Osteoblast (primary cell): Measurements from ENCODE around the gene TRPM5. TPM values are rescaled to one million over a fixed set of nuclear protein-coding genes. Genes with fewer than 3 reads are reported as not detected.
A peak's percentile ranks its signal among the peaks of the same experiment; 100 is the strongest.

Source experiments
- DNase-seq: peaks from one replicate; pipeline ENCODE4 v3.0.0; 2011; ENCODE audit warnings: low spot score, mixed read lengths; ENCODE audit not compliant: insufficient read length; ENCODE audit errors: missing footprints
- H2AFZ ChIP-seq: 2 replicates; pipeline ENCODE4 v1.6.0; 2011; ENCODE audit warnings: mild to moderate bottlenecking, low read length
- H3K27ac ChIP-seq: 2 replicates; pipeline ENCODE4 v1.5.1; 2011; ENCODE audit warnings: mild to moderate bottlenecking, low read depth, low read length, moderate library complexity
- H3K27me3 ChIP-seq: 2 replicates; pipeline ENCODE4 v1.6.0; 2012; ENCODE audit warnings: mild to moderate bottlenecking, control low read depth, inconsistent platforms, low read length, moderate library complexity; ENCODE audit not compliant: insufficient read depth
- H3K36me3 ChIP-seq: 2 replicates; pipeline ENCODE4 v1.5.1; 2011; ENCODE audit warnings: mild to moderate bottlenecking, low read length, control low read depth, moderate library complexity; ENCODE audit not compliant: insufficient read depth
- H3K4me1 ChIP-seq: 2 replicates; pipeline ENCODE4 v1.5.1; 2011; ENCODE audit warnings: mild to moderate bottlenecking, low read length, control low read depth, moderate library complexity; ENCODE audit not compliant: insufficient read depth
- H3K4me2 ChIP-seq: 2 replicates; pipeline ENCODE4 v1.6.0; 2011; ENCODE audit warnings: mild to moderate bottlenecking, low read length; ENCODE audit not compliant: insufficient read depth
- H3K4me3 ChIP-seq: fragments of 200-600 bp; sonication (generic); 3 replicates; pipeline ENCODE4 v1.5.1; 2012; ENCODE audit warnings: mild to moderate bottlenecking, low read length, inconsistent platforms; ENCODE audit not compliant: insufficient read depth
- H3K79me2 ChIP-seq: 2 replicates; pipeline ENCODE4 v1.6.0; 2012; ENCODE audit warnings: mild to moderate bottlenecking, low read length, control low read depth, inconsistent platforms; ENCODE audit not compliant: insufficient read depth
- H3K9me3 ChIP-seq: 2 replicates; pipeline ENCODE4 v1.5.1; 2011; ENCODE audit warnings: low read depth, low read length, control low read depth
- H4K20me1 ChIP-seq: 2 replicates; pipeline ENCODE4 v1.6.0; 2012; ENCODE audit warnings: mild to moderate bottlenecking, low read length, control low read depth; ENCODE audit not compliant: insufficient read depth
- CTCF ChIP-seq: IDR thresholded peaks from 2 replicates; pipeline ENCODE4 v1.5.1; 2011; ENCODE audit warnings: mild to moderate bottlenecking, low read depth, low read length, moderate library complexity; ENCODE audit errors: extremely low read depth
- total RNA-seq: library from RNA; depleted of rRNA; stranded (reverse); fragments of >200 nt; gene quantifications from 2 replicates; pipeline ENCODE4 v1.2.3, GENCODE V29; 2012

The TRPM5 gene
- total RNA-seq, 1 donor = not detected

GRCh38 chr11:2428322-2428795 lies 16.0 kb downstream of the TRPM5 start:
- Histone ChIP-seq H3K4me2 (no peak overlapping the region), H3K4me3 (no peak overlapping the region), H3K4me1 (no peaks in the 10 kb centered on the region), H3K27me3 (no peaks in the 10 kb centered on the region), H3K9me3 (no peaks in the 10 kb centered on the region), H4K20me1 (no peaks in the 10 kb centered on the region), H3K27ac (no peak overlapping the region), H3K36me3 (no peaks in the 10 kb centered on the region), H2AFZ (no peak overlapping the region), H3K79me2 (no peaks in the 10 kb centered on the region)
- TF ChIP-seq CTCF = peak; percentile 86
- DNase-seq = peak; percentile 98

- no peak overlapping the region for H3K4me2 ChIP-seq
- H3K79me2 ChIP-seq = no peaks in the 10 kb centered on the region
- H3K4me3 ChIP-seq = no peak overlapping the region
- no peak overlapping the region for H2AFZ ChIP-seq
- no peaks in the 10 kb centered on the region for H3K9me3 ChIP-seq
- H4K20me1 ChIP-seq = no peaks in the 10 kb centered on the region
- DNase-seq = no peak
- no peak overlapping the region for H3K27ac ChIP-seq
- TF ChIP-seq CTCF = no peak
- no peaks in the 10 kb centered on the region for H3K36me3 ChIP-seq
- H3K27me3 ChIP-seq = no peaks in the 10 kb centered on the region
- H3K4me1 ChIP-seq = no peaks in the 10 kb centered on the region
Measured at GRCh38 chr11:2427721-2428321, 16.5 kb downstream of the TRPM5 start.

GRCh38 chr11:2426826-2427521 lies 17.3 kb downstream of the TRPM5 start:
- TF ChIP-seq CTCF = no peak
- Histone ChIP-seq H2AFZ (no peak overlapping the region), H3K9me3 (no peaks in the 10 kb centered on the region)

GRCh38 chr11:2426221-2426620 lies 18.1 kb downstream of the TRPM5 start:
- H3K9me3 ChIP-seq = no peaks in the 10 kb centered on the region
- H3K4me1 ChIP-seq = no peaks in the 10 kb centered on the region
- H3K27ac ChIP-seq = no peak overlapping the region
- DNase-seq = no peak
- no peaks in the 10 kb centered on the region for H3K79me2 ChIP-seq
- H2AFZ ChIP-seq = no peak overlapping the region
- TF ChIP-seq CTCF = no peak
- no peaks in the 10 kb centered on the region for H3K27me3 ChIP-seq
- H3K4me2 ChIP-seq = no peak overlapping the region
- H4K20me1 ChIP-seq = no peaks in the 10 kb centered on the region
- no peak overlapping the region for H3K4me3 ChIP-seq
- no peaks in the 10 kb centered on the region for H3K36me3 ChIP-seq

More at GRCh38 chr11:2426826-2427521, 17.3 kb downstream of the TRPM5 start:
- DNase-seq = no peak
- Histone ChIP-seq H3K27ac (no peak overlapping the region), H3K4me2 (no peak overlapping the region), H3K27me3 (no peaks in the 10 kb centered on the region), H3K79me2 (no peaks in the 10 kb centered on the region), H3K36me3 (no peaks in the 10 kb centered on the region), H3K4me1 (no peaks in the 10 kb centered on the region), H4K20me1 (no peaks in the 10 kb centered on the region), H3K4me3 (no peak overlapping the region)
